Transverse colon (tissue), 4 donors: ENCODE results near the gene PSTK. TPM values are rescaled to one million over a fixed set of nuclear protein-coding genes. Genes with fewer than 3 reads are reported as not detected.
A peak's percentile ranks its signal among the peaks of the same experiment; 100 is the strongest.

ENCODE experiments used
- DNase-seq: peaks from one replicate; pipeline ENCODE4 v3.0.0-alpha.2; 2019
- H3K27ac ChIP-seq, 4 donors: fragments of 200-600 bp; sonication (generic); 2 replicates each; pipeline ENCODE4 v1.5.1; 2016 to 2018; ENCODE audit warnings: inconsistent platforms in 4 of 4
- H3K27me3 ChIP-seq: fragments of 200-600 bp; sonication (generic); 2 replicates; pipeline ENCODE4 v1.5.1; 2017; ENCODE audit warnings: inconsistent platforms
- H3K36me3 ChIP-seq, 4 donors: fragments of 200-600 bp; sonication (generic); 2 replicates each; pipeline ENCODE4 v1.5.1; 2017 to 2019; ENCODE audit warnings: inconsistent platforms in 4 of 4
- H3K4me1 ChIP-seq, 4 donors: fragments of 200-600 bp; sonication (generic); 2 replicates each; pipeline ENCODE4 v1.5.1; 2017 to 2020; ENCODE audit warnings: inconsistent platforms in 4 of 4
- H3K4me3 ChIP-seq, 4 donors: fragments of 200-600 bp; sonication (generic); 1 replicate in 1 of 4; 2 replicates in 3 of 4; pipeline versions ENCODE4 v1.5.1 to v1.6.1; 2017 to 2019; ENCODE audit warnings: inconsistent platforms in 4 of 4
- H3K9me3 ChIP-seq, 2 donors: fragments of 200-600 bp; sonication (generic); 2 replicates each; pipeline ENCODE4 v1.5.1; 2017 to 2019; ENCODE audit warnings: inconsistent platforms in 2 of 2
- EP300 ChIP-seq: sonication (generic); formaldehyde crosslinking; IDR thresholded peaks from one replicate; pipeline ENCODE4 v1.6.1; 2017; ENCODE audit warnings: antibody characterized with exemption, low read depth
- in situ Hi-C, 4 donors: fragments of 200-750 bp; cut with MboI; loops; one replicate each; pipeline versions ENCODE4 v1.15.0 to v1.15.1; 2017; ENCODE audit warnings: low sequenced_read_pairs in 3 of 4, low pct_ligation_motif_present in 1 of 4, low pct_unique_long_range_greater_than_20kb in 1 of 4
- intact Hi-C: fragments of 100-400 bp; cut with DNase I; formaldehyde crosslinking; loops from one replicate; pipeline ENCODE4 v1.15.1; 2023; ENCODE audit warnings: low total_unique reads
- total RNA-seq, 4 donors: library from RNA; depleted of rRNA; stranded (reverse); fragments of >200 nt; gene quantifications; one replicate each; pipeline ENCODE4 v1.1.0, GENCODE V29; 2016

PSTK gene
- total RNA-seq, 4 donors from 2014 or later: 2.5 to 2.9 TPM; not detected in 2

- Histone ChIP-seq H3K4me1 (peaks cover 0 to 5% (median 0%) of the 10 kb centered on the region in 4 donors), H3K36me3 (no peaks in the 10 kb centered on the region), H3K27me3 (no peaks in the 10 kb centered on the region), H3K27ac (peak overlapping the region in 2 of 4 donors; percentile 30 to 45), H3K4me3 (no peak overlapping the region), H3K9me3 (no peaks in the 10 kb centered on the region)
- intact Hi-C loops (no loop called here), in situ Hi-C loops (loop anchor here in 1 of 4 donors (25.0 kb wide), 1 partner anchor 523 kb away; no protein-coding TSS in a partner anchor)
- DNase-seq: no peak
- TF ChIP-seq EP300: no peak
These were observed 59.4 kb downstream of the PSTK start for GRCh38 chr10:123039632-123039930.

Other genes with a start within 250 kb of the PSTK start
- 1 to 10 TPM in 1 of 4 donors, under 1 TPM in 1, not detected in 2; 0.41 to 1.1 TPM for gene CUZD1, start 134.5 kb upstream of the PSTK start, total RNA-seq
- gene FAM24B, start 100.8 kb upstream of the PSTK start, total RNA-seq: 1 to 10 TPM in 3 of 4 donors, not detected in 1; 3.7 to 7.1 (median 4.9) TPM
- gene FAM24A, start 69.8 kb upstream of the PSTK start, total RNA-seq: not detected
- 10 to 100 TPM in 1 of 4 donors, 1 to 10 TPM in 3; 4.9 to 30.8 (median 7.4) TPM for gene C10orf88, start 26.2 kb upstream of the PSTK start, total RNA-seq
- gene IKZF5, start 28.4 kb downstream of the PSTK start, total RNA-seq: 10 to 100 TPM in 1 of 4 donors, 1 to 10 TPM in 3; 6.2 to 11.1 (median 7.1) TPM
- 10 to 100 TPM in 2 of 4 donors, 1 to 10 TPM in 2; 3.0 to 31.4 (median 13.9) TPM for gene ACADSB, start 28.6 kb downstream of the PSTK start, total RNA-seq
- 1 to 10 TPM in 2 of 4 donors, not detected in 2; 1.2 to 1.7 TPM for gene HMX3, start 155.6 kb downstream of the PSTK start, total RNA-seq
- gene HMX2, start 167.7 kb downstream of the PSTK start, total RNA-seq: under 1 TPM in 2 of 4 donors, not detected in 2; 0.41 to 0.64 TPM
- gene BUB3, start 174.0 kb downstream of the PSTK start, total RNA-seq: 10 to 100 TPM; 22.1 to 91.1 (median 54.9) TPM